H1 (cell line): Measurements from ENCODE around the gene NUPR1. TPM values are rescaled to one million over a fixed set of nuclear protein-coding genes. Genes with fewer than 3 reads are reported as not detected.

Experiments used
- BRCA1 ChIP-seq: IDR thresholded peaks from 2 replicates; pipeline ENCODE4 v1.6.1; 2012; ENCODE audit warnings: low read depth, low read length, improper control_type of control experiment
- CHD7 ChIP-seq: fragments of 300-600 bp; sonication (generic); IDR thresholded peaks from 2 replicates; pipeline ENCODE4 v1.7.1; 2012; ENCODE audit warnings: low read length, moderate library complexity, mild to moderate bottlenecking, inconsistent platforms; ENCODE audit not compliant: insufficient replicate concordance
- HDAC2 ChIP-seq, 2 experiments: fragments of 300-600 bp in 1 of 2; sonication (generic) in 1 of 2; IDR thresholded peaks; 2 replicates each; pipeline ENCODE4 v1.6.1; 2011 to 2012; ENCODE audit warnings: low read depth in 2 of 2, low read length in 2 of 2, mild to moderate bottlenecking in 2 of 2, moderate library complexity in 2 of 2, borderline replicate concordance in 1 of 2, inconsistent platforms in 1 of 2
- JUND ChIP-seq: IDR thresholded peaks from 2 replicates; pipeline ENCODE4 v1.6.1; 2011; ENCODE audit warnings: mild to moderate bottlenecking, improper control_type of control experiment, low read length
- RFX5 ChIP-seq: IDR thresholded peaks from 2 replicates; pipeline ENCODE4 v1.6.1; 2011; ENCODE audit warnings: low read depth, low read length, improper control_type of control experiment, borderline replicate concordance
- SIN3A ChIP-seq, 2 experiments: IDR thresholded peaks in 1 of 2; conservative IDR thresholded peaks in 1 of 2; 2 replicates each; pipeline ENCODE4 v1.6.1; 2011 to 2012; ENCODE audit warnings: low read length in 2 of 2, improper control_type of control experiment in 1 of 2, low read depth in 1 of 2, mild to moderate bottlenecking in 1 of 2
- SIX5 ChIP-seq: IDR thresholded peaks from 2 replicates; pipeline ENCODE4 v1.6.1; 2011; ENCODE audit warnings: mild to moderate bottlenecking, low read depth, low read length
- SP1 ChIP-seq: IDR thresholded peaks from 2 replicates; pipeline ENCODE4 v1.6.1; 2011; ENCODE audit warnings: low read depth, low read length
- SP2 ChIP-seq: IDR thresholded peaks from 2 replicates; pipeline ENCODE4 v1.6.1; 2012; ENCODE audit warnings: mild to moderate bottlenecking, low read length, inconsistent platforms
- ZNF274 ChIP-seq: IDR thresholded peaks from 2 replicates; pipeline ENCODE4 v1.7.0; 2012; ENCODE audit warnings: low read length, borderline replicate concordance; ENCODE audit errors: extremely low read depth
- polyA plus RNA-seq, 7 experiments: library from polyadenylated mRNA; depleted of rRNA in 3 of 7; stranded (reverse) in 5 of 7; unstranded in 2 of 7; fragments of >200 nt in 5 of 7; fragments of 200-250 nt in 2 of 7; gene quantifications; 1 replicate in 5 of 7; 2 replicates in 1 of 7; 4 replicates in 1 of 7; pipeline versions ENCODE4 v1.2.1 to v1.2.3, GENCODE V29; 2011 to 2013; ENCODE audit warnings: missing spikeins in 2 of 7, mixed read lengths in 2 of 7
- total RNA-seq: library from RNA; stranded (reverse); fragmentation: NEBNext Ultra II Directional; extraction: Animal tissue kit (Norgen Biotek cat#: 25700); gene quantifications from 2 replicates; pipeline ENCODE4 v1.2.1, GENCODE V29; 2021
- TF ChIP-seq, protein P1 (sequence below): IDR thresholded peaks from 2 replicates; pipeline ENCODE4 v1.6.1; 2011; ENCODE audit warnings: low read depth, mild to moderate bottlenecking, low read length; ENCODE audit not compliant: insufficient read depth

Gene NUPR1
- total and polyA plus RNA-seq, 2 of the 8 experiments (the other 6 are each of a cell fraction or from before 2014, with no cell fraction given) = 0.17 to 0.20 TPM

DNA sequence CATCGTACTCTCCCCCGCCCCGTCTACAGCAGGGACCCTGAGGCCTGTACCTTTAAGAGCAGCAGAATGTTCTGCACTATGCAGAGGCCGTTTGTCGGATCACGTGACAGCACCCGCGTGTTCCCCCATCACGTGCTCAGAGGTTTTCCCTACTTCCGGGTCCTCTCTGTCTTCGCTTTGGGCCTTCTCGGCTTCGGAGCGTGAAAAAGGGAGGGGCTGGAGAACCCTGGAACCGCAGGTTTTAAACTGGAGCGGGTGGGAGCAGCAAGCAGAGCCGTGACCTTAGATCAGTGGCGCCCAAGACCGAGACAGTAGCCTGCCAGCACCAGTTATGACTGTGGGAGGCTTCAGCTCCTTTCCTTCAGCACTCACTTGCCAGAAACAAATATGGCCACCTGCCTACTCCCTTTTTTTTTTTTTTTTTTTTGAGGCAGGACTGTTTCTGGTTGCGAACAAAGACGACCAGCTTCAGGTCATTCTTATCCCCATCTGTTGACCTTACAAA is 46.8 kb downstream of the NUPR1 start, which contains the start of gene CLN3 (continued):
- no peak for TF ChIP-seq CHD7
- TF ChIP-seq SIN3A (conservative IDR thresholded peaks at IDR 0.05 in 1 of 2, IDR thresholded peaks at IDR 0.05 in 1 of 2; ENCODE audit: low read depth in 1 of 2, low read length in 2 of 2) = peak; percentile 89 to 95; a peak in 2 of 4 replicates
- TF ChIP-seq JUND = no peak
- no peak for TF ChIP-seq HDAC2 (IDR thresholded peaks at IDR 0.05; ENCODE audit: borderline replicate concordance in 1 of 2, low read depth in 2 of 2, low read length in 2 of 2)
- TF ChIP-seq SP2 = no peak
- TF ChIP-seq, protein P1, sequence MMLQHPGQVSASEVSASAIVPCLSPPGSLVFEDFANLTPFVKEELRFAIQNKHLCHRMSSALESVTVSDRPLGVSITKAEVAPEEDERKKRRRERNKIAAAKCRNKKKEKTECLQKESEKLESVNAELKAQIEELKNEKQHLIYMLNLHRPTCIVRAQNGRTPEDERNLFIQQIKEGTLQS = peak; percentile 99
- TF ChIP-seq SIX5 = peak; percentile 3
- no peak for TF ChIP-seq ZNF274
- no peak for TF ChIP-seq BRCA1
- no peak for TF ChIP-seq SP1
- no peak for TF ChIP-seq RFX5
